Measurements from ENCODE around the gene BPIFB2. TPM values are rescaled to one million over a fixed set of nuclear protein-coding genes. Genes with fewer than 3 reads are reported as not detected.

Gene BPIFB2
- total RNA-seq, 1 donor from 2014 or later = not detected

- Histone ChIP-seq H3K79me2 (ENCODE audit: insufficient read depth, low read length) (no peaks in the 10 kb centered on the region), H3K4me2 (ENCODE audit: low read length) (no peak overlapping the region), H4K20me1 (ENCODE audit: insufficient read depth, low read length) (no peaks in the 10 kb centered on the region), H3K4me1 (ENCODE audit: insufficient read depth, low read length) (no peaks in the 10 kb centered on the region), H3K27me3 (ENCODE audit: insufficient read depth, low read length) (no peaks in the 10 kb centered on the region), H3K9ac (ENCODE audit: low read length) (no peak overlapping the region), H3K36me3 (ENCODE audit: insufficient read depth, low read length) (no peaks in the 10 kb centered on the region), H3K4me3 (ENCODE audit: insufficient read depth, low read depth, low read length) (no peak overlapping the region), H3K27ac (ENCODE audit: low read depth, low read length) (no peak overlapping the region), H3K9me3 (ENCODE audit: insufficient read depth, low read depth, low read length) (no peaks in the 10 kb centered on the region), H2AFZ (ENCODE audit: low read depth, low read length) (no peak overlapping the region)
- DNase-seq (ENCODE audit: low read depth) (no peak), FAIRE-seq (no peak)
- Mint-ChIP-seq H3K27me3 (ENCODE audit: low read depth, unreplicated experiment) (peaks cover 40% of the 10 kb centered on the region), H3K36me3 (ENCODE audit: low read depth, unreplicated experiment) (no peaks in the 10 kb centered on the region), H3K4me1 (ENCODE audit: low read depth, unreplicated experiment) (no peaks in the 10 kb centered on the region), H3K27ac (ENCODE audit: unreplicated experiment) (no peak overlapping the region), H3K4me3 (ENCODE audit: unreplicated experiment) (no peak overlapping the region), H3K9me3 (ENCODE audit: unreplicated experiment) (peaks cover 2% of the 10 kb centered on the region)
- TF ChIP-seq CTCF (IDR thresholded peaks at IDR 0.05; ENCODE audit: insufficient read depth, low read depth, low read length) = no peak
- TF ChIP-seq EZH2 (IDR thresholded peaks at IDR 0.05; ENCODE audit: insufficient read depth, low read length) = no peak
Measured at GRCh38 chr20:33010133-33010504, 2.6 kb downstream of the BPIFB2 start.

- H3K4me3 Mint-ChIP-seq (ENCODE audit: unreplicated experiment) = no peak overlapping the region
- H3K27me3 Mint-ChIP-seq (ENCODE audit: low read depth, unreplicated experiment) = peaks cover 45% of the 10 kb centered on the region
- no peaks in the 10 kb centered on the region for H3K36me3 Mint-ChIP-seq (ENCODE audit: low read depth, unreplicated experiment)
- Histone ChIP-seq H3K79me2 (ENCODE audit: insufficient read depth, low read length) (no peaks in the 10 kb centered on the region), H3K4me2 (ENCODE audit: low read length) (no peak overlapping the region), H3K9me3 (ENCODE audit: insufficient read depth, low read depth, low read length) (no peaks in the 10 kb centered on the region), H3K27ac (ENCODE audit: low read depth, low read length) (no peak overlapping the region), H2AFZ (ENCODE audit: low read depth, low read length) (no peak overlapping the region), H4K20me1 (ENCODE audit: insufficient read depth, low read length) (no peaks in the 10 kb centered on the region), H3K9ac (ENCODE audit: low read length) (no peak overlapping the region), H3K36me3 (ENCODE audit: insufficient read depth, low read length) (no peaks in the 10 kb centered on the region), H3K4me3 (ENCODE audit: insufficient read depth, low read depth, low read length) (no peak overlapping the region), H3K4me1 (ENCODE audit: insufficient read depth, low read length) (no peaks in the 10 kb centered on the region), H3K27me3 (ENCODE audit: insufficient read depth, low read length) (no peaks in the 10 kb centered on the region)
- no peak overlapping the region for H3K27ac Mint-ChIP-seq (ENCODE audit: unreplicated experiment)
- DNase-seq (ENCODE audit: low read depth) = no peak
- no peaks in the 10 kb centered on the region for H3K9me3 Mint-ChIP-seq (ENCODE audit: unreplicated experiment)
- no peak for TF ChIP-seq EZH2 (IDR thresholded peaks at IDR 0.05; ENCODE audit: insufficient read depth, low read length)
- TF ChIP-seq CTCF (IDR thresholded peaks at IDR 0.05; ENCODE audit: insufficient read depth, low read depth, low read length) = no peak
- no peaks in the 10 kb centered on the region for H3K4me1 Mint-ChIP-seq (ENCODE audit: low read depth, unreplicated experiment)
- no peak for FAIRE-seq
Measured at GRCh38 chr20:33010674-33011449, 3.4 kb downstream of the BPIFB2 start.

Data from astrocyte (in vitro differentiated cells and primary cell).